HG03457 (cell line): ENCODE data around the gene TEX2.
A peak's percentile ranks its signal among the peaks of the same experiment; 100 is the strongest.

Source experiments
- ATAC-seq: cut with Tn5 transposase; IDR thresholded peaks from one replicate; pipeline ENCODE4 v1.9.1; 2021; ENCODE audit warnings: moderate number of reproducible peaks; ENCODE audit not compliant: unreplicated experiment

Gene TEX2

DNA sequence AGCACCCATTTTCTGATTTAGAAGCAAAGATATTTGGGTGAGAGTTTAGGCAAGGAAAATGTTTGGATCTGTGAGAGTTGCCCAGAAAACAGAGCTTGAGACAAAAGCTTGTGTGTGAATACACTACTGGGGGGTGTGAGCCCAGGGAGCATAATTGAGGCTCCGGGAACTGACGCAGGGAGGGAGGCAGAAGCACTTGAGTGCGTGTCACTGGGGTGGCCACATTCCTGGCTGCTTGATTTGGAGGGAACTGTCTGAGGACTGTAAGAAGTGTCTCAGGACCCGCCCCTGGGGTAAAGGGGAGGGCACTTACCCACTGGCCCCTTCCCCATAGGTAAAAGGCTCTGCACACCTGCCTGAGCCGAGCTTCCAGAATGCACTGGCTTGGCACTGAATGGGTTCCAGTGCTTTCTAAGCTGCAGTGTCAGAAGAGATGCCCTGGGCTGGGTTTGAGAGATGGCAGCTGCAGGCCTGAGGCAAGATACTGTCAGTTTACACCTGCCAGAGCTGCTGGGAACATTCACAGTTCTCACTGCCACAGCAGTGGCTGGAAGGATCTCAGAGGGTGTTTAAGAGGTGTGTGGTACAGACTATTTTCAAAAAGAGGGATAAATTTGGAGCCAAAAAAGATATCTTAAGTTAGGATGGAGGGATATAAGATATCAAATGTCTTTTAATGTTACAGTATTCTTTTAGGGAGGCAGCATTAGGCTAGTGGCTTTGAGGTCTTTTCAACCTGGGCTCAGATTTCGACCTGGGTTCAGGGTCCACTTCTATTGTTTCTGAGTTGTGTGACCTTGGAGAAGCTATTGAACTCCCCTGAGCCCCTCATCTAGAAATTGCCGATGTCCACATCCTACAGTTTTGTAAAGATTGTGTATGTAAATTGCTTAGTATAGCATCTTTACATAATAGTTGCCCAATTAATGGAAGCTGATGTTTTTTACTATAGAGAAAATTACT is 6.9 kb upstream of the TEX2 start:
- ATAC-seq = no peak

DNA sequence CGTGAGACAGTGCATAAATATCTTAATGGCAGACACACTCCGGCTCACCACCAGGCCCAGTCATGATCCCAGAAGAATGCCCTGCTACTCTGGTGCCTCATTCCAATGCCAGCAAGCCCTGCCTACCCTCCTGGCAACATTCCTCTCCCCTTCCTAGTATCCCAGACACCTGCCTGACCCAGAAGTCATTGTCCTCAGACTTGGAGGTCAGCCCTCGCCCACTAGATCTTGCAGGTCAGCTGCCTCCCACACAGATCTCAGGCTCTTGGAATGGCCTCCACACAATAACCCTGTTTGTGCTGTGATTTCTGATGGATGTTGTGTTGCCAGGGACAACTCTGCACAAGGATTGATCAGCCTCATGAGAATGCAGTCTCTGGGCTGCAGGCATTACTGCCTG is 1.8 kb upstream of the TEX2 start:
- no peak for ATAC-seq

DNA sequence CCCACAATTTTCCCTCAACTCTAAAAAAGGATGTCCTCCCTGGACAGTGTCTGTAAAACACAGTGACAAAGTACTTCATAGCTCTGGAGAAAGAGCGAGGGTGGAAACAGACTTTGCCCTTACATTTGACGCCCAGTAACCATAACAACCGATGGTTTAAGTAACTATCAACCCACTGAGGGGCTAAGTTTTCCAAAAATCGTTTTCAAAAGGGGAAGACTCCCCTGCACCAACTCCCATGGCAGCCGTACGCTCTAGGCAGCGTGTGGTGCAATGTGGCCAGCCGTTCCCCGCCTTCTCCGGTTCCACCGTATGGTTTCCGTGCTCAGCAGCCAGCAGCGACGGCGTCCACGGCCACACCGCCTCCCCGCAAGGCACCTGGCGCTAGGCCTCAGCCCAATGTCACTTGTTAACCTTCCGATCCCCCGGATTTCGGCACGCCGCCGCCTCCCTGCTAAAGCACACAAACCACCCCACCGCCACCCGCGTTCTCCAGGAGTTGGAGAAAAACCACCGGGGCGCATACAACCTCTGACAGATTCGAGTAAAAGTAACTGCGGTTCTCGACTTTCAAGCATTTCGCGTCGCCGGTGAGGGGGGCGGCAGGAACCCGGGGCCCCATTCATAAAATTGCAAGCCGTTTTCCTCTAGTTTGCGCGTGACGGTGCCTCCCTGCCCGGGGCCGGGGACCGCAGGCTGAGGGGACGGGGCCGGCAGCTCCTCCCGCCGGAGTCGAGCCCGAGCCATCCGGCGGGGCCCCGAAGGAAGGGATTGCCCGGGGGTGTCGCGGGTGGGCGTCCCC is 661 bp downstream of the TEX2 start:
- peak; percentile 12 for ATAC-seq

DNA sequence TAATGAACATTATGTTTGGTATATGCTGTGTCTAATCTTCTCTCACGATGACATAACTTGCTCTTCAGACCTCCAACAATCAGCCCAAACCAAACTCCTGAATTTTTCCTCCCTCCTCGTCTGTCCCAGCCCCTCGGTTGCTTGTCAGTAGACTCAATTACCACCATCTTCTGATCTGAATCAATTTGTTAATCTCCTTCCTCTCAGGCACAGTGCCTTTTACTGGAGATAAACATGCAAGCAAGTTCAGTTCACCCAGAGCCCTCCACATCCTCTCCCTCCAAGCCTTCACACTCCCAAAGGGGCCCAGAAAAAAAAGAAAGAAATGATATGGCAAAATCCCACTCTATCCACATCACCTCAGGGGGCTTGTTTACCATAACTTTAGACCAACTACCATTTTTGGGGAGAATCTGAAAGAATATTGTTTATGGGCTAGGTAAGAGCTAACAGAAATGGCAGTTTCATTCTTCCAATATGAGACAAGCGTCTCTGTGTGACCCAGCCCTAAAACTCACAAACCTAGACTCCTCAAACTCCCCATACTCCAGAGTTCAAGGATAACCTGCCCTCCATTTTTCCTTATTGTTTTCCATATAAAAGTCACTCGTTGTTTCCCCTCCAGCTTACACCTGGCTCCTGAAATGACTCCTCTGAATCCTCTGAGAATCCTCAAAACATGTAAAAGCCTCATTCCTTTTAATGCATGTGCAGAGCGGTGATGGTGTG is 1.5 kb downstream of the TEX2 start:
- ATAC-seq = no peak

GRCh38 chr17:64260886-64261285 is 2.2 kb downstream of the TEX2 start:
- no peak for ATAC-seq

- ATAC-seq = no peak
Measured at GRCh38 chr17:64259922-64260321, 3.1 kb downstream of the TEX2 start.

DNA sequence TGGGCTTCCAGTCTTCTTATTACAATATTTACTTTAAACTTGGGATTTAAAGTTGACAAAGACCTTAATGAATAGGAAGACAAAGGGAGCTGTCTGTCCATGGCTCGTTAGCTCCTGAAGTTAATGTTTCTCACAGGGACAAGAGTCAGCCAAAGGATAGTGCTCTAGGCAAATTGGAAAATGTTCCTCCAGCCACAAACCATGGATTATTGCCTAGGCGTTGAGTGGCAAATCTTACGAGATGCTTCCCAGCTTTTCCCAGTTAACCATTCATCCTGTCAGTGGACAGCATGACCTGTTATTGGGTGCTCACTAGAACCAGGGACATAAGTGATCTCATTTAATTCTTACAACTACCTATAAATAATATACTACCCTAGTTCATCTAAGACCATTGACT is 3.6 kb downstream of the TEX2 start:
- ATAC-seq = no peak

GRCh38 chr17:64256913-64257807 is 5.9 kb downstream of the TEX2 start:
- no peak for ATAC-seq

DNA sequence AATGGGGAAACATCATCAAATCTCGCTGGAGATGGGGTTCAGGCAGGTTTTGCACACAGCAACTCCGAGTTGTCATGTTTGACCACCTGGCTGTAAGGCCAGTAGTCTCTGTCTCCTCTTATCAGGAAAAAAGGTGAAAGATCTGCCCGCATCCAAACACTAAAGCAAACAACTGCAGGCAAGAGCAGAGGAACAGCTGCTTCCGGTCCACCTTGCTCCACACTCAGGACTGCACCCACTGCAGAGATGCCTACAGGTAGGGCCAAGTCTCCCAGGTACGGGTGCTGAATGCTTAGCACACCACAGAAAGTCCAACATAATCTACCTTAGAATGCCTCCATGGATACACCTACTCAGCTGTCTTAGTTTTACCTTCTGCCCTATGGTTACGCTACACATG is 7.3 kb downstream of the TEX2 start:
- no peak for ATAC-seq

GRCh38 chr17:64254755-64255154 is 8.3 kb downstream of the TEX2 start:
- ATAC-seq = no peak

DNA sequence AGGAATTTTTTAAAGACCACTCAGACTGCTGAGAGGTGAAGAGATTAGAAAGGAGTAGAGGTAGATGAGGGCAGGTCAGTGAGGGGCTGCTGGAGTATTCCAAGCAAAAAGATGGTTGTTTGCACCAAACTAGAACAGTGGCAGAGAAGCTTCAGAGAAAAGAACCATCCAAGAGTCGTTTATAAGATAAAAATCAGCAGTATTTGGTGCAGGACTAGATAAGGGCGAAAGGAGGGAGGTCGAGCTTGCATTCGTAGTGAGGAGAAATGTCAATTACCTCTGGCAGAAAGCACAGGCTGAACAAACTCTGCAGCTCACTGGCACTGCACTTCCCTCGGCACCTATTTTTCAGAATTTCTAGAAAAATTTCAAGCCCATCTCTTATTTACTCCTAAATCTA is 9.6 kb downstream of the TEX2 start:
- no peak for ATAC-seq

DNA sequence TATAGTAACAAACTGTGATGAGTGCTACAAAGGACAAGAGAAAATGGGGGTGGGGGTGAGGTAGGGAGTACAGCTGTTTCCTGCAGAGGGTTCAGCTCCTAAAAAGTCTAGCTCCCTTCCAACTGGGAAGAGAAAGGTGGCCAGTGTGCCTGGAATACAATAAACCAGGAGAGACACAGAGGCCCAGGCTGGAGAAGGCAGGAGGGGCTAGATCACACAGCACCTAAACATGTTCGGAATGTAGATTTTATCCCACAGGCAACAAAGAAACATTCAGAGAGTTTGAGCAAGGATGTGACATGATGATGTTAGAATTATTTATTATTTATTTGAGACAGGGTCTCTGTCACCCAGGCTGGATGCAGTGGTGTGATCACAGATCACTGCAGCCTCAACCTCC is 10.2 kb downstream of the TEX2 start:
- no peak for ATAC-seq

DNA sequence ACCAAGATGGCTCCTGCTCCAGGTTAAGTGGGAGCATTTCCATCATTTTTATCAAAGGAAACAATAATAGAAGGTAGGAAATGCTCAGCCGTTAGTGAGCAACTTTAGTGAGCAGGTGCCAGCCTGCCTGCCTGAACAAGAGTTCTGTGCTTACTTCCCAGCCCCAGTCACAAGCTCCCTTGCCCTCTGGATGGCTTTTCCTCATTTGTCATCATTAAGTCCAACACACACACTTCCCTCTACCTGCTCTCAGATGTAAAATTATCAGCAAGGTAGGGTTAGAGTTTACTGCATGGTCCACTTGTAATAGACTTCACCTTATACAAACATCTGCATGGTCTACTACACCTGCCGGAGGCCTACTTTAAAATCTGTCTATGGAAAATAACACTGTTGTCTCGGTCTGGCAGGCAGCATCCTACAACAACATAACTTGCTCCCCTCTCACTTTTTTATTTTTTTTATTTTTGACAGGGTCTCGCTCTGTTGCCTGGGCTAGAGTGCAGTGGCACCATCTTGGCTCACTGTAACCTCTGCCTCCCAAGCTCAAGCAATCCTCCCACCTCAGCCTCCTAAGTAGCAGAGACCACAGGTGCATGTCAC is 12.7 kb downstream of the TEX2 start:
- ATAC-seq = no peak

- no peak for ATAC-seq
Measured at GRCh38 chr17:64247836-64248235, 15.2 kb downstream of the TEX2 start.

DNA sequence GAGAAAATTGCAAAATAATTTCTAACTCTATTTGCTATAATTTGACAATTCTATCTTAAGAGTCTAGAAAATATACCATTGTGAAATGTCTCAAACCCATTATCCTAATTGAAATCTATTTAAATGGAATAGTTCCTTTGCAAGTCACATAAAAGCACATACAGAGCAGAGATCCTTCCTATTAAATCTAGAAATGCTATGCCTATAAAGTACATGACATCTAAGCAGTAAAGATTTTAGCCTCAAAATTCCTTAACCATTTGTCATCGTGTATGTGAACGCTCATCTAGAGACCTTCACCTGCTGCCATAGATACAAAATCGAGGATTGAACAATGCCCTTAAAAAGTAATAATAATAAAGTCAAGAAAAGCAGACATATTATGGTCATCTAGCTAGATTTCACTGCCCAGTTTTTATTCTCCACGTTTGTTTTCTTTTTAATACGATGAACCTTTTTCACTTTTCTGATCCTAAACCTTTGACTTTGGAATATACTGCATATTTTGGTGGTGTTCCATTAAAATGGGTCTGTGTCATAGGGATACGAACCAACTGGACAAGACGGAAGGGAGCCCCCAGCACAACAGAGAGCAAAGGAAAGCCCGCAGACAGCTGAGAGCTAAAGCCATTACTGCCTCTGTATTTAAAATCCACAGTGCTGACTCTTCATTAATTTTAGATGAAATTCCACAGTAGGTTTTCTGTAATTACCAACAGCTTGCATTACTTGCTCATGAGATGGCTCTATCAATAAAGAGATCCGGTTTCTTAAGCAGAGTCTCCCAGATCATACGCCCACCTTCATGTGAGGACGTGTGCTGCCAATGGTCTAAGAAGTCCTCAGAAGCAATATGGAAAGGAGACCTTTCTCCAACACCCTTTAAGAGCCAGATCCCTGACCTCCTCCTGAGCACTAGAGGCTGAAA is 17.6 kb downstream of the TEX2 start:
- no peak for ATAC-seq

GRCh38 chr17:64244165-64244564 is 18.9 kb downstream of the TEX2 start:
- ATAC-seq = no peak

DNA sequence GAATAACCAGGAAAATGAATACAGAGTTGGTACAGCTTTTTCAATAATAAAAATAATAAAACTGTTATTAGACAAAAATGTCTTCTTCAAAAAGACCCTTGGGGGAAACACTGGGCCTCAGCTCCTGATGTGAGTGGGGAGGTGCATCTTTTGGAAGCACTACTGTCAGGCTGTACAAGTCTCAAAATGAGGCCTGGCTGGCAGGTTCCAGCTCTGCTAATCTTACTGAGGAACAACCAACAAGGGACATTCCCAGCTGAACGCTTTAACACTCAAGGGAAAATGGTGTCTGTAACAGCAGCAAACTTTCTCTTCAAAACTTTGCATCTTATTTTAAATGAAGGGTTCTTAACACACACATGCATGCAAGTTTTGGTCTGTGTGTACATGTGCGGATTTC is 19.7 kb downstream of the TEX2 start:
- no peak for ATAC-seq

DNA sequence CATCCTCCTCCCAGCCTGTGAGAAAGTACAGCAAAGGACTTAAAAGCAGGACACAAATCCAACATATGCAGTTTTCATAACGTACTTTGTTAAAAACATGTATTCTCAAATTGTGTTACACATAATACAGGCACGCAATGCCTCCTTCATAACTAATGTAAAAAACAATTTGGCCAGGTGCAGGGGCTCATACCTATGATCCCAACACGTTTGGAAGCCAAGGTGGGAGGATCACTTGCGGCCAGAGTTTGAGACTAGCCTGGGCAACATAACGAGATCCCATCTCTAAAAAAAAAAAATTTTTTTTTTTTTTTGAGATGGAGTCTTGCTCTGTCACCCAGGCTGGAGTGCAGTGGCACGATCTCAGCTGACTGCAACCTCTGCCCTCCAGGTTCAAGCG is 20.4 kb downstream of the TEX2 start:
- ATAC-seq = no peak
